Type B pancreatic cell (in vitro differentiated cells): ENCODE results near the gene PSKH1. TPM values are rescaled to one million over a fixed set of nuclear protein-coding genes. Genes with fewer than 3 reads are reported as not detected.

Source experiments
- DNase-seq: peaks from one replicate; pipeline ENCODE4 v3.0.0; 2021; ENCODE audit warnings: mixed read lengths; ENCODE audit not compliant: unreplicated experiment; ENCODE audit errors: extremely low spot score
- H3K27ac Mint-ChIP-seq: 2 replicates; pipeline ENCODE4 v1.8.0; 2021; ENCODE audit warnings: mild to moderate bottlenecking, mixed read lengths
- H3K27me3 Mint-ChIP-seq: 2 replicates; pipeline ENCODE4 v1.8.0; 2021; ENCODE audit warnings: mixed read lengths
- H3K36me3 Mint-ChIP-seq: 2 replicates; pipeline ENCODE4 v1.8.0; 2021; ENCODE audit warnings: mixed read lengths
- H3K4me1 Mint-ChIP-seq: one replicate; pipeline ENCODE4 v1.8.0; 2021; ENCODE audit warnings: mixed read lengths; ENCODE audit not compliant: unreplicated experiment
- H3K4me3 Mint-ChIP-seq: 2 replicates; pipeline ENCODE4 v1.8.0; 2021; ENCODE audit warnings: mild to moderate bottlenecking, mixed read lengths
- H3K9me3 Mint-ChIP-seq: 2 replicates; pipeline ENCODE4 v1.8.0; 2021; ENCODE audit warnings: mixed read lengths
- total RNA-seq: library from RNA; stranded (reverse); gene quantifications from 2 replicates; pipeline ENCODE4 v1.2.1, GENCODE V29; 2021; ENCODE audit warnings: low replicate concordance
- TF ChIP-seq, protein P1 (sequence below): fragments of 200-600 bp; sonication (generic); conservative IDR thresholded peaks from 2 replicates; pipeline ENCODE4 v1.5.0; 2021; ENCODE audit warnings: antibody characterized with exemption, mild to moderate bottlenecking

The PSKH1 gene
- total RNA-seq, 1 donor from 2014 or later, result 41.5 TPM

DNA sequence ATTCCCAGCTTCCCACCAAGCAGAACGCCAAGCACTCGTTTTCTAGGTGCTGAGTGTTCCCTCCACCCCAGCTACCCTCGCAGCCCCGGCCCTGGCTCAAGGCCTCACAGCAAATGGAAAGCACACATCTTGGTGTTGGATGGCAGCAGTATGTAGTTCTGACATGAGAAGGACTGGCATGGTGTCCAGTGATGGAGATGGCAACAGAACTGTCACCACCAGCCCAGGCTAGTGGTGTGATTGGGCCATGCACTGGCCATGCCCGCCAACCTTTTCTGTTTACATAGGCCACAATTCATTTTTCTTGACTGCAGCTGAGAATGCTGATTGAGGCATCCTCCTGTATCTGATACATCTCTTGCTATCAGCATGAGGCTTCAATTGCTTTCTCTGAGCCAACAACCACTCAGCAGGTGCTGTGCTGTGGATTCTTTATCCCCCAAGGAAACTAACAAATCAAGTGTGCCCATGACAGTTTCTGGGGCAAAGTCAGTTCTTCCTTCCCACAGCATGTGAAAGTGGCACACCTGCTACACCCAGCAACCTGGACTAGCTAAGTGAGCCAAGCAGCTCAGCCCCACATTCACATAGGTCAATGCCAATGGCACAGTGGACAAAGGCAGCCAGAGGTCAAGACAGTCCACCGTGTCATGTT is 71.5 kb downstream of the PSKH1 start:
- H3K4me1 Mint-ChIP-seq, result peaks cover 28% of the 10 kb centered on the region
- peaks cover 7% of the 10 kb centered on the region for H3K27me3 Mint-ChIP-seq
- peak overlapping the region; percentile 49 for H3K4me3 Mint-ChIP-seq
- H3K36me3 Mint-ChIP-seq, result peaks cover 13% of the 10 kb centered on the region
- TF ChIP-seq, protein P1, sequence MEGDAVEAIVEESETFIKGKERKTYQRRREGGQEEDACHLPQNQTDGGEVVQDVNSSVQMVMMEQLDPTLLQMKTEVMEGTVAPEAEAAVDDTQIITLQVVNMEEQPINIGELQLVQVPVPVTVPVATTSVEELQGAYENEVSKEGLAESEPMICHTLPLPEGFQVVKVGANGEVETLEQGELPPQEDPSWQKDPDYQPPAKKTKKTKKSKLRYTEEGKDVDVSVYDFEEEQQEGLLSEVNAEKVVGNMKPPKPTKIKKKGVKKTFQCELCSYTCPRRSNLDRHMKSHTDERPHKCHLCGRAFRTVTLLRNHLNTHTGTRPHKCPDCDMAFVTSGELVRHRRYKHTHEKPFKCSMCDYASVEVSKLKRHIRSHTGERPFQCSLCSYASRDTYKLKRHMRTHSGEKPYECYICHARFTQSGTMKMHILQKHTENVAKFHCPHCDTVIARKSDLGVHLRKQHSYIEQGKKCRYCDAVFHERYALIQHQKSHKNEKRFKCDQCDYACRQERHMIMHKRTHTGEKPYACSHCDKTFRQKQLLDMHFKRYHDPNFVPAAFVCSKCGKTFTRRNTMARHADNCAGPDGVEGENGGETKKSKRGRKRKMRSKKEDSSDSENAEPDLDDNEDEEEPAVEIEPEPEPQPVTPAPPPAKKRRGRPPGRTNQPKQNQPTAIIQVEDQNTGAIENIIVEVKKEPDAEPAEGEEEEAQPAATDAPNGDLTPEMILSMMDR, result no peak
- H3K9me3 Mint-ChIP-seq, result no peaks in the 10 kb centered on the region
- no peak for DNase-seq
- peak overlapping the region; percentile 55 for H3K27ac Mint-ChIP-seq

- Mint-ChIP-seq H3K4me1 (peaks cover 28% of the 10 kb centered on the region), H3K36me3 (peaks cover 12% of the 10 kb centered on the region), H3K9me3 (no peaks in the 10 kb centered on the region), H3K27ac (peak overlapping the region; percentile 98), H3K27me3 (peaks cover 7% of the 10 kb centered on the region), H3K4me3 (peak overlapping the region; percentile 89)
- no peak for DNase-seq
- TF ChIP-seq, protein P1, result no peak
Measured at GRCh38 chr16:67965668-67966548, 72.9 kb downstream of the PSKH1 start.

DNA sequence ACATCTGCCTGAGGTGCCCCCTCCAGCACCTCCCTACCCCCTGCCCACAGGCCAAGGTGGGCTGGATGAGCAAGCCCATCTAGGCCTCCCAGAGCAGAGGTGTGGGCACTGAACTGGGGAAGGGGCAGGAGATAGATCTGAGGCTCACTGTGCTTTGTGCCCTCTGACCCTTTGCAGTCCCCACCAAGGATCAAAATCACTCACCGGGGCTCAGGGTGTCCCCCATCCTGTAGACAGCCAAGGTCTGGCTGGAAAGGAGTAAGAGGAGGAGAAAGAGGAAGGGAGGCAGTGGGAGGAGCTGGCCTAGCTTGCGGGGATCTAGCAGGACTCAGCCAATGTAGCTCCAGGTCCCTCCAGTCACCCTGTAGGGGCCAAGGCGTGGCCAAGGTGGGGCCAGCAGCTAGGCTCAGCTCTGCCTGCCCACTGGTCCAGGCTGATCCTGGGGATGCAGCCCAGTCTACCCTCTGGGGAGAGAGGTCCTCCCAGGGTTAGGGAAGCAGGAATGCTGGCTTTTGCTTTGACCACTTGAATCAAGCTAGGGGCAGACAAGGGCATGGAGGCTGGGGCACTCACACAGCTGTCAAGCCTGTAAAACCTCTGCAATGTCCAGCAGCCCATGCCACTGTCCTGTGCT is 73.6 kb downstream of the PSKH1 start:
- Mint-ChIP-seq H3K27ac (peak overlapping the region; percentile 98), H3K9me3 (no peaks in the 10 kb centered on the region)

DNA sequence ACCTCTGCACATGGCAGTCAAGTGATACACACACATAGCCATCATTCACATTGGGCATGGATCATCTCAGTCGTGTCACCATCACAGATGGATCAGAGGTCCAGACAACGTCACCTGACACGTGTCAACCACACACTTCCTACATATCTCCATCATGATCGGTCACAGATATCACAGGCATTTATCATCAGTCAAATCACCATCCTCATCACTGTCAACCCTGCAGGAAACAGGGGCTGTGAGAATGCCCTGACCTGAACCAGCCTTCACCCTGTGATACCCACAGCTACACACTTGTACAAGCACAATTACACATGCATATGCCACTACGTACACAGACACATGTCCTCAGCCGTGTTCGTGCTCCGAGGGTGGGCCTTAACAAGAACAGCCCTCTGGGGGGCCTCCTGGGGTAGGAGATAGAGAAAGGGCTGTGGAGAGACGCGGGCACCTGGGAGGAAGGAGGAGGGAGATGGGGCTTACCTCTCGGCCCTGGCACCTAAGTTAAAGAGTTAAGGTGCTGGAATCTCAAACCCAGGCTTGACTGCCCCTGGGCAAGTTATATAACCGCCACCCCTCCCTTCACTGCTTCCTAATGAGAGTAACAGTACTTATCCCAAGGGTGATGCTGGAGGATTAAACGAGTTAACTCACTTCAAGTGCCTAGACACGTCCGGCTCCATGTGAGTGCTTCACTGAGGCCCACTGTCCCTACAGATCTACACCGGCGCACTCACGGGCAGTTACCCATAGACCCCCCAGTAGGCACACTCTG is 74.3 kb downstream of the PSKH1 start:
- Mint-ChIP-seq H3K27me3 (peaks cover 10% of the 10 kb centered on the region), H3K9me3 (no peaks in the 10 kb centered on the region), H3K27ac (peak overlapping the region; percentile 98), H3K36me3 (peaks cover 9% of the 10 kb centered on the region), H3K4me3 (peak overlapping the region; percentile 89), H3K4me1 (peaks cover 28% of the 10 kb centered on the region)
- TF ChIP-seq, protein P1, result no peak
- no peak for DNase-seq

More for the DNA sequence above, 73.6 kb downstream of the PSKH1 start:
- H3K27me3 Mint-ChIP-seq, result peaks cover 10% of the 10 kb centered on the region
- H3K4me1 Mint-ChIP-seq, result peaks cover 28% of the 10 kb centered on the region
- H3K36me3 Mint-ChIP-seq, result peaks cover 9% of the 10 kb centered on the region
- no peak for DNase-seq
- TF ChIP-seq, protein P1, result no peak
- peak overlapping the region; percentile 89 for H3K4me3 Mint-ChIP-seq

- TF ChIP-seq, protein P1, result no peak
- Mint-ChIP-seq H3K27me3 (peaks cover 10% of the 10 kb centered on the region), H3K4me1 (peaks cover 28% of the 10 kb centered on the region), H3K4me3 (peak overlapping the region; percentile 89), H3K9me3 (no peaks in the 10 kb centered on the region), H3K36me3 (peaks cover 5% of the 10 kb centered on the region), H3K27ac (peak overlapping the region; percentile 98)
- no peak for DNase-seq
Measured at GRCh38 chr16:67967958-67968399, 74.9 kb downstream of the PSKH1 start.
